OCI-LY7 (cell line): ENCODE data around the gene RTEL1.

Experiments used
- EZH2phosphoT487 ChIP-seq: fragments of 200-600 bp; sonication (generic); IDR thresholded peaks from 2 replicates; pipeline ENCODE4 v1.6.1; 2018; ENCODE audit warnings: low read depth, borderline replicate concordance, mild to moderate bottlenecking, mixed run types, antibody characterized with exemption, low read length, moderate library complexity, mixed read lengths
- TF ChIP-seq, protein P1 (sequence below): fragments of 200-600 bp; sonication (generic); conservative IDR thresholded peaks from 2 replicates; pipeline ENCODE4 v1.5.1; 2014; ENCODE audit warnings: mild to moderate bottlenecking, antibody characterized with exemption, low read length, moderate library complexity, mixed read lengths

DNA sequence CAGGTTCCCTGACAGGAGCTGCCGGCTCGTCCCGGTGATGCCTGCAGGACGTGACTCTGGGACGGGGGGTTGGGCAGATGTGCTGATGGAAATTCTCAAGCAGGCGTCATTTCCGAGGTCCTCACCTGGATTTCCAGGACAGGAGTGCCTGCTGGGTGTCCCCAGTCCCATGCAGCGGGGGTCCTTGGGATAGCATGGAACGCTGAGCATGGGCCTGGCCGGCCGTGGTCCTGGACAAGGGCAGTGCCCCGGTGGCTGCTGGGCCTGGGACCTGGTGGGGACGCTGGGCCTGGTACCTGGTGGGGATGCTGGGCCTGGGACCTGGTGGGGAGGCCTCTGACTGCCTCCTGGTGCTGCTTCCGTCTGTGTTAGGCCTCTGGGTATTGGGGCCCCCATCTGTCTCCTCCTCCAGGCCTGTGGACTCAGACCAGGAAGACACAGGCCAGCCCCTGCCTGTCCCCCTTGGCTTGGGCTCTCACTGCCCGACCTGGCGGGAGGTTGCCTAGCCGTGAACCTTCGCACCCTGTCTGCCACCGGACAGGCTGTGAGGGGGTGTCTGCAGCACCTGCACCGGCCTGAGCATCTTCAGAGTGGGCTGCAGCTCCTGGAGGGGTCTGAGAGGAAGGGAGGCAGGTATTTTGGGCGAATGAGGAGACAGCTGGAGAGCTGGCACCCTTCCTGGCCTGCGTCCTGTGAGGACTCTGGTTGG lies 6.2 kb downstream of the RTEL1 start:
- TF ChIP-seq, protein P1, sequence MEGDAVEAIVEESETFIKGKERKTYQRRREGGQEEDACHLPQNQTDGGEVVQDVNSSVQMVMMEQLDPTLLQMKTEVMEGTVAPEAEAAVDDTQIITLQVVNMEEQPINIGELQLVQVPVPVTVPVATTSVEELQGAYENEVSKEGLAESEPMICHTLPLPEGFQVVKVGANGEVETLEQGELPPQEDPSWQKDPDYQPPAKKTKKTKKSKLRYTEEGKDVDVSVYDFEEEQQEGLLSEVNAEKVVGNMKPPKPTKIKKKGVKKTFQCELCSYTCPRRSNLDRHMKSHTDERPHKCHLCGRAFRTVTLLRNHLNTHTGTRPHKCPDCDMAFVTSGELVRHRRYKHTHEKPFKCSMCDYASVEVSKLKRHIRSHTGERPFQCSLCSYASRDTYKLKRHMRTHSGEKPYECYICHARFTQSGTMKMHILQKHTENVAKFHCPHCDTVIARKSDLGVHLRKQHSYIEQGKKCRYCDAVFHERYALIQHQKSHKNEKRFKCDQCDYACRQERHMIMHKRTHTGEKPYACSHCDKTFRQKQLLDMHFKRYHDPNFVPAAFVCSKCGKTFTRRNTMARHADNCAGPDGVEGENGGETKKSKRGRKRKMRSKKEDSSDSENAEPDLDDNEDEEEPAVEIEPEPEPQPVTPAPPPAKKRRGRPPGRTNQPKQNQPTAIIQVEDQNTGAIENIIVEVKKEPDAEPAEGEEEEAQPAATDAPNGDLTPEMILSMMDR = no peak
- no peak for TF ChIP-seq EZH2phosphoT487
